KMS-11 (cell line): ENCODE measurements around the gene HAGHL.

Source experiments
- H2AFZ ChIP-seq: fragments of 200-600 bp; sonication (generic); 2 replicates; pipeline ENCODE4 v1.6.1; 2016; ENCODE audit warnings: antibody characterized with exemption, mixed run types, low read depth
- H3K27ac ChIP-seq: fragments of 200-600 bp; sonication (generic); 2 replicates; pipeline ENCODE4 v1.6.1; 2016; ENCODE audit warnings: mild to moderate bottlenecking, mixed run types
- H3K27me3 ChIP-seq: fragments of 200-600 bp; sonication (generic); 2 replicates; pipeline ENCODE4 v1.6.1; 2017; ENCODE audit warnings: mild to moderate bottlenecking, low read depth, mixed run types, moderate library complexity; ENCODE audit not compliant: insufficient read depth
- H3K36me3 ChIP-seq: fragments of 200-600 bp; sonication (generic); 2 replicates; pipeline ENCODE4 v1.6.1; 2017; ENCODE audit warnings: mild to moderate bottlenecking, mixed run types; ENCODE audit not compliant: insufficient read depth
- H3K4me1 ChIP-seq: fragments of 200-600 bp; sonication (generic); 2 replicates; pipeline ENCODE4 v1.6.1; 2016; ENCODE audit warnings: mild to moderate bottlenecking, low read depth, mixed run types; ENCODE audit not compliant: poor library complexity, severe bottlenecking
- H3K4me2 ChIP-seq: fragments of 200-600 bp; sonication (generic); 2 replicates; pipeline ENCODE4 v1.7.0; 2016; ENCODE audit warnings: mild to moderate bottlenecking, mixed run types
- H3K4me3 ChIP-seq: fragments of 200-600 bp; sonication (generic); IDR thresholded peaks from 2 replicates; pipeline ENCODE4 v1.6.1; 2017; ENCODE audit warnings: low read depth, low read length, mixed read lengths; ENCODE audit not compliant: insufficient read depth
- H3K79me2 ChIP-seq: fragments of 200-600 bp; sonication (generic); 2 replicates; pipeline ENCODE4 v1.6.1; 2016; ENCODE audit warnings: low read depth, mixed run types; ENCODE audit not compliant: insufficient read depth
- H3K9ac ChIP-seq: fragments of 200-600 bp; sonication (generic); 2 replicates; pipeline ENCODE4 v1.6.1; 2016; ENCODE audit warnings: mild to moderate bottlenecking, mixed run types
- H4K20me1 ChIP-seq: fragments of 200-600 bp; sonication (generic); 2 replicates; pipeline ENCODE4 v1.6.1; 2016; ENCODE audit warnings: mild to moderate bottlenecking, mixed run types; ENCODE audit not compliant: insufficient read depth
- CTCF ChIP-seq: fragments of 200-600 bp; sonication (generic); conservative IDR thresholded peaks from 2 replicates; pipeline ENCODE4 v1.6.1; 2017; ENCODE audit warnings: low read depth, mild to moderate bottlenecking, antibody characterized with exemption, low read length, moderate library complexity, mixed read lengths

The HAGHL gene

GRCh38 chr16:763369-764183 is 36.7 kb downstream of the HAGHL start:
- Histone ChIP-seq H2AFZ (no peak overlapping the region), H3K4me1 (no peaks in the 10 kb centered on the region), H4K20me1 (no peaks in the 10 kb centered on the region), H3K79me2 (no peaks in the 10 kb centered on the region), H3K4me2 (no peak overlapping the region), H3K9ac (no peak overlapping the region), H3K4me3 (no peak overlapping the region), H3K36me3 (no peaks in the 10 kb centered on the region), H3K27ac (no peak overlapping the region), H3K27me3 (peaks cover 77% of the 10 kb centered on the region)
- TF ChIP-seq CTCF, result no peak

- Histone ChIP-seq H2AFZ (no peak overlapping the region), H3K4me1 (no peaks in the 10 kb centered on the region), H4K20me1 (no peaks in the 10 kb centered on the region), H3K27ac (no peak overlapping the region), H3K9ac (no peak overlapping the region), H3K4me3 (no peak overlapping the region), H3K27me3 (peaks cover 75% of the 10 kb centered on the region), H3K36me3 (no peaks in the 10 kb centered on the region), H3K4me2 (no peak overlapping the region), H3K79me2 (no peaks in the 10 kb centered on the region)
- no peak for TF ChIP-seq CTCF
Observed at GRCh38 chr16:764184-764750, 37.4 kb downstream of the HAGHL start.

GRCh38 chr16:764848-765487 is 38.1 kb downstream of the HAGHL start:
- H2AFZ ChIP-seq, result no peak overlapping the region
- peaks cover 73% of the 10 kb centered on the region for H3K27me3 ChIP-seq
- no peak overlapping the region for H3K9ac ChIP-seq
- no peak overlapping the region for H3K27ac ChIP-seq
- H3K79me2 ChIP-seq, result no peaks in the 10 kb centered on the region
- no peaks in the 10 kb centered on the region for H3K36me3 ChIP-seq
- no peak for TF ChIP-seq CTCF
- no peak overlapping the region for H3K4me3 ChIP-seq
- no peaks in the 10 kb centered on the region for H3K4me1 ChIP-seq
- no peak overlapping the region for H3K4me2 ChIP-seq
- no peaks in the 10 kb centered on the region for H4K20me1 ChIP-seq

GRCh38 chr16:765488-765865 is 38.6 kb downstream of the HAGHL start:
- no peak for TF ChIP-seq CTCF
- no peak overlapping the region for H3K4me3 ChIP-seq
- H3K79me2 ChIP-seq, result no peaks in the 10 kb centered on the region
- H3K4me1 ChIP-seq, result no peaks in the 10 kb centered on the region
- no peak overlapping the region for H3K4me2 ChIP-seq
- no peak overlapping the region for H3K27ac ChIP-seq
- peaks cover 71% of the 10 kb centered on the region for H3K27me3 ChIP-seq
- no peak overlapping the region for H3K9ac ChIP-seq
- no peak overlapping the region for H2AFZ ChIP-seq
- H3K36me3 ChIP-seq, result no peaks in the 10 kb centered on the region
- H4K20me1 ChIP-seq, result no peaks in the 10 kb centered on the region
